ENCODE results near the gene PTH1R. TPM values are rescaled to one million over a fixed set of nuclear protein-coding genes. Genes with fewer than 3 reads are reported as not detected.

PTH1R gene
- total RNA-seq, 4 donors from 2014 or later: 1.8 to 5.4 (median 2.5) TPM

- no peak for DNase-seq (ENCODE audit: low spot score in 2 of 2)
- intact Hi-C loops (cut with DNase I; ENCODE audit: low total_unique reads): no loop called here
- 79 to 94% methylated on average over 3 of the region's 3 CpGs for WGBS, 2 donors
- H3K4me3 ChIP-seq (ENCODE audit: low read depth, poor library complexity, severe bottlenecking): no peak overlapping the region
- no peak for TF ChIP-seq CTCF (IDR thresholded peaks at IDR 0.05)
- no peak for TF ChIP-seq POLR2A (IDR thresholded peaks at IDR 0.05)
These were observed 13.6 kb downstream of the PTH1R start for GRCh38 chr3:46891132-46891531.

GRCh38 chr3:46892285-46893145 lies 15.0 kb downstream of the PTH1R start:
- intact Hi-C loops (cut with DNase I; ENCODE audit: low total_unique reads): no loop called here
- 7 to 14% methylated on average over 22 to 54 of the region's 58 CpGs for WGBS, 2 donors
- DNase-seq (ENCODE audit: low spot score in 2 of 2): peak; percentile 66 to 94
- peak overlapping the region; percentile 7 for H3K4me3 ChIP-seq (ENCODE audit: low read depth, poor library complexity, severe bottlenecking)
- TF ChIP-seq POLR2A (IDR thresholded peaks at IDR 0.05): no peak
- TF ChIP-seq CTCF (IDR thresholded peaks at IDR 0.05): no peak

GRCh38 chr3:46893146-46893748 lies 15.7 kb downstream of the PTH1R start:
- DNase-seq (ENCODE audit: low spot score in 2 of 2): no peak
- TF ChIP-seq CTCF (IDR thresholded peaks at IDR 0.05): no peak
- no peak for TF ChIP-seq POLR2A (IDR thresholded peaks at IDR 0.05)
- WGBS, 2 donors: 64 to 69% methylated on average over 6 of the region's 6 CpGs
- intact Hi-C loops (cut with DNase I; ENCODE audit: low total_unique reads): no loop called here
- no peak overlapping the region for H3K4me3 ChIP-seq (ENCODE audit: low read depth, poor library complexity, severe bottlenecking)

GRCh38 chr3:46893763-46894162 lies 16.2 kb downstream of the PTH1R start:
- no peak overlapping the region for H3K4me3 ChIP-seq (ENCODE audit: low read depth, poor library complexity, severe bottlenecking)
- TF ChIP-seq POLR2A (IDR thresholded peaks at IDR 0.05) (no peak), CTCF (IDR thresholded peaks at IDR 0.05) (no peak)
- intact Hi-C loops (cut with DNase I; ENCODE audit: low total_unique reads): no loop called here
- no peak for DNase-seq (ENCODE audit: low spot score in 2 of 2)
- 66 to 72% methylated on average over 9 of the region's 9 CpGs for WGBS, 2 donors

- 92 to 94% methylated on average over 6 of the region's 6 CpGs for WGBS, 2 donors
- intact Hi-C loops (cut with DNase I; ENCODE audit: low total_unique reads): no loop called here
These were observed 16.7 kb downstream of the PTH1R start for GRCh38 chr3:46894256-46894655.

More at GRCh38 chr3:46894256-46894655, 16.7 kb downstream of the PTH1R start:
- DNase-seq (ENCODE audit: low spot score in 2 of 2): no peak
- no peak overlapping the region for H3K4me3 ChIP-seq (ENCODE audit: low read depth, poor library complexity, severe bottlenecking)
- no peak for TF ChIP-seq POLR2A (IDR thresholded peaks at IDR 0.05)
- TF ChIP-seq CTCF (IDR thresholded peaks at IDR 0.05): no peak
